Neural progenitor cell (in vitro differentiated cells): Measurements from ENCODE around the gene TMEM35B. TPM values are rescaled to one million over a fixed set of nuclear protein-coding genes. Genes with fewer than 3 reads are reported as not detected.

Experiments
- DNase-seq: peaks from one replicate; pipeline ENCODE4 v3.0.0-alpha.2; 2016; ENCODE audit warnings: low spot score
- H2AFZ ChIP-seq: fragments of 200-600 bp; sonication (generic); replicated peaks from 2 replicates; pipeline ENCODE4 v1.6.1; 2016; ENCODE audit warnings: antibody characterized with exemption
- H3F3A ChIP-seq: fragments of 200-600 bp; sonication (generic); 2 replicates; pipeline ENCODE4 v1.6.1; 2016; ENCODE audit warnings: antibody characterized with exemption, low read depth
- H3K27ac ChIP-seq: fragments of 200-600 bp; sonication (generic); 2 replicates; pipeline ENCODE4 v1.5.1; 2016; ENCODE audit warnings: mild to moderate bottlenecking
- H3K27me3 ChIP-seq: fragments of 200-600 bp; sonication (generic); 2 replicates; pipeline ENCODE4 v1.6.1; 2016; ENCODE audit warnings: mild to moderate bottlenecking, moderate library complexity
- H3K36me3 ChIP-seq: fragments of 200-600 bp; sonication (generic); 2 replicates; pipeline ENCODE4 v1.5.1; 2016
- H3K4me1 ChIP-seq: fragments of 200-600 bp; sonication (generic); 2 replicates; pipeline ENCODE4 v1.6.1; 2016; ENCODE audit warnings: mixed run types
- H3K4me2 ChIP-seq: fragments of 200-600 bp; sonication (generic); 2 replicates; pipeline ENCODE4 v1.6.1; 2016
- H3K4me3 ChIP-seq: fragments of 200-600 bp; sonication (generic); 2 replicates; pipeline ENCODE4 v1.5.1; 2016
- H3K79me2 ChIP-seq: fragments of 200-600 bp; sonication (generic); 2 replicates; pipeline ENCODE4 v1.6.1; 2016; ENCODE audit warnings: low read depth
- H3K9ac ChIP-seq: fragments of 200-600 bp; sonication (generic); 2 replicates; pipeline ENCODE4 v1.6.1; 2016
- H3K9me3 ChIP-seq: fragments of 200-600 bp; sonication (generic); 2 replicates; pipeline ENCODE4 v1.5.1; 2016; ENCODE audit warnings: low read depth
- H4K20me1 ChIP-seq: fragments of 200-600 bp; sonication (generic); 2 replicates; pipeline ENCODE4 v1.6.1; 2016; ENCODE audit warnings: low read depth
- H3K27ac Mint-ChIP-seq: 3 replicates; pipeline ENCODE4 v1.8.0; 2021; ENCODE audit warnings: mixed read lengths
- H3K27me3 Mint-ChIP-seq: 2 replicates; pipeline ENCODE4 v1.8.0; 2022; ENCODE audit warnings: low read depth, mild to moderate bottlenecking, inconsistent platforms, moderate library complexity, mixed read lengths; ENCODE audit not compliant: insufficient read depth
- H3K36me3 Mint-ChIP-seq: 3 replicates; pipeline ENCODE4 v1.8.0; 2021; ENCODE audit warnings: mixed read lengths
- H3K4me1 Mint-ChIP-seq: 3 replicates; pipeline ENCODE4 v1.8.0; 2021; ENCODE audit warnings: mixed read lengths
- H3K4me3 Mint-ChIP-seq: 3 replicates; pipeline ENCODE4 v1.8.0; 2021; ENCODE audit warnings: mild to moderate bottlenecking, moderate library complexity, mixed read lengths
- H3K9me3 Mint-ChIP-seq: 3 replicates; pipeline ENCODE4 v1.8.0; 2020; ENCODE audit warnings: mixed read lengths
- CTCF ChIP-seq: fragments of 200-600 bp; sonication (generic); IDR thresholded peaks from 2 replicates; pipeline ENCODE4 v1.5.1; 2017; ENCODE audit warnings: antibody characterized with exemption, mild to moderate bottlenecking
- EZH2 ChIP-seq: fragments of 200-600 bp; sonication (generic); IDR thresholded peaks from 2 replicates; pipeline ENCODE4 v1.6.1; 2017; ENCODE audit warnings: antibody characterized with exemption, mild to moderate bottlenecking, moderate library complexity
- EZH2phosphoT487 ChIP-seq: fragments of 200-600 bp; sonication (generic); IDR thresholded peaks from 2 replicates; pipeline ENCODE4 v1.6.1; 2017; ENCODE audit warnings: antibody characterized with exemption
- total RNA-seq: library from RNA; depleted of rRNA; stranded (reverse); fragments of >200 nt; gene quantifications from 2 replicates; pipeline ENCODE4 v1.2.3, GENCODE V29; 2015; ENCODE audit warnings: low replicate concordance

TMEM35B gene
- total RNA-seq, 1 donor from 2014 or later = 17.7 TPM

- no peaks in the 10 kb centered on the region for H3K79me2 ChIP-seq
Observed at GRCh38 chr1:34975771-34976170, 9.4 kb downstream of the TMEM35B start.

GRCh38 chr1:34975338-34975737 lies 9.8 kb downstream of the TMEM35B start:
- no peaks in the 10 kb centered on the region for H3K27me3 ChIP-seq
- H3K9ac ChIP-seq = no peak overlapping the region
- no peak overlapping the region for H3K4me3 ChIP-seq
- Mint-ChIP-seq H3K4me3 (no peak overlapping the region), H3K27me3 (peaks cover 2% of the 10 kb centered on the region), H3K9me3 (no peaks in the 10 kb centered on the region), H3K27ac (no peak overlapping the region), H3K4me1 (peaks cover 2% of the 10 kb centered on the region), H3K36me3 (no peaks in the 10 kb centered on the region)
- no peak overlapping the region for H2AFZ ChIP-seq
- H3K36me3 ChIP-seq = no peaks in the 10 kb centered on the region
- DNase-seq = no peak
- H3F3A ChIP-seq = peaks cover 13% of the 10 kb centered on the region
- no peaks in the 10 kb centered on the region for H3K79me2 ChIP-seq
- peaks cover 10% of the 10 kb centered on the region for H3K4me1 ChIP-seq
- no peak for TF ChIP-seq EZH2
- TF ChIP-seq EZH2phosphoT487 = no peak
- no peak for TF ChIP-seq CTCF
- H3K27ac ChIP-seq = no peak overlapping the region
- H3K9me3 ChIP-seq = no peaks in the 10 kb centered on the region
- no peak overlapping the region for H3K4me2 ChIP-seq
- H4K20me1 ChIP-seq = no peaks in the 10 kb centered on the region

More at GRCh38 chr1:34975771-34976170, 9.4 kb downstream of the TMEM35B start:
- Mint-ChIP-seq H3K4me1 (peaks cover 2% of the 10 kb centered on the region), H3K9me3 (no peaks in the 10 kb centered on the region), H3K27me3 (peaks cover 2% of the 10 kb centered on the region), H3K27ac (no peak overlapping the region), H3K36me3 (no peaks in the 10 kb centered on the region), H3K4me3 (no peak overlapping the region)
- no peak for TF ChIP-seq EZH2
- no peak for TF ChIP-seq EZH2phosphoT487
- Histone ChIP-seq H3K27ac (no peak overlapping the region), H4K20me1 (no peaks in the 10 kb centered on the region), H3K36me3 (no peaks in the 10 kb centered on the region), H3K9me3 (no peaks in the 10 kb centered on the region), H3K4me3 (no peak overlapping the region), H3K27me3 (no peaks in the 10 kb centered on the region), H2AFZ (no peak overlapping the region), H3K9ac (no peak overlapping the region), H3F3A (peaks cover 9% of the 10 kb centered on the region), H3K4me1 (peaks cover 9% of the 10 kb centered on the region), H3K4me2 (no peak overlapping the region)
- no peak for DNase-seq

- Histone ChIP-seq H3K27me3 (no peaks in the 10 kb centered on the region), H3K4me1 (peaks cover 10% of the 10 kb centered on the region), H3K27ac (no peak overlapping the region), H3K9me3 (no peaks in the 10 kb centered on the region), H3K36me3 (no peaks in the 10 kb centered on the region), H3K79me2 (no peaks in the 10 kb centered on the region), H2AFZ (no peak overlapping the region), H3K9ac (no peak overlapping the region), H3F3A (peaks cover 19% of the 10 kb centered on the region), H3K4me2 (no peak overlapping the region), H4K20me1 (no peaks in the 10 kb centered on the region), H3K4me3 (no peak overlapping the region)
- Mint-ChIP-seq H3K9me3 (no peaks in the 10 kb centered on the region), H3K27me3 (peaks cover 2% of the 10 kb centered on the region), H3K27ac (no peak overlapping the region), H3K36me3 (no peaks in the 10 kb centered on the region), H3K4me3 (no peak overlapping the region), H3K4me1 (peaks cover 2% of the 10 kb centered on the region)
- DNase-seq = no peak
- TF ChIP-seq EZH2phosphoT487 (no peak), EZH2 (no peak), CTCF (no peak)
Observed at GRCh38 chr1:34974626-34975025, 10.5 kb downstream of the TMEM35B start.

GRCh38 chr1:34973326-34973725 lies 11.8 kb downstream of the TMEM35B start:
- no peaks in the 10 kb centered on the region for H3K36me3 ChIP-seq
- H3K9ac ChIP-seq = no peak overlapping the region
- peaks cover 10% of the 10 kb centered on the region for H3K4me1 ChIP-seq
- DNase-seq = no peak
- peaks cover 2% of the 10 kb centered on the region for H3K27me3 Mint-ChIP-seq
- no peaks in the 10 kb centered on the region for H3K27me3 ChIP-seq
- H4K20me1 ChIP-seq = no peaks in the 10 kb centered on the region
- H3K27ac Mint-ChIP-seq = no peak overlapping the region
- H3K27ac ChIP-seq = no peak overlapping the region
- no peak overlapping the region for H3K4me3 Mint-ChIP-seq
- no peak for TF ChIP-seq CTCF
- no peak for TF ChIP-seq EZH2phosphoT487
- TF ChIP-seq EZH2 = no peak
- H3K9me3 Mint-ChIP-seq = peaks cover 3% of the 10 kb centered on the region
- no peak overlapping the region for H3K4me2 ChIP-seq
- peaks cover 19% of the 10 kb centered on the region for H3F3A ChIP-seq
- H2AFZ ChIP-seq = no peak overlapping the region
- no peaks in the 10 kb centered on the region for H3K79me2 ChIP-seq
- no peaks in the 10 kb centered on the region for H3K9me3 ChIP-seq
- no peaks in the 10 kb centered on the region for H3K36me3 Mint-ChIP-seq
- H3K4me1 Mint-ChIP-seq = peaks cover 2% of the 10 kb centered on the region
- no peak overlapping the region for H3K4me3 ChIP-seq
